Neural progenitor cell (in vitro differentiated cells): ENCODE results near the gene CXCR3.

Experiments
- EZH2 ChIP-seq: fragments of 200-600 bp; sonication (generic); IDR thresholded peaks from 2 replicates; pipeline ENCODE4 v1.6.1; 2017; ENCODE audit warnings: antibody characterized with exemption, mild to moderate bottlenecking, moderate library complexity
- EZH2phosphoT487 ChIP-seq: fragments of 200-600 bp; sonication (generic); IDR thresholded peaks from 2 replicates; pipeline ENCODE4 v1.6.1; 2017; ENCODE audit warnings: antibody characterized with exemption
- TF ChIP-seq, protein P1 (sequence below): fragments of 200-600 bp; sonication (generic); IDR thresholded peaks from 2 replicates; pipeline ENCODE4 v1.5.1; 2017; ENCODE audit warnings: antibody characterized with exemption, mild to moderate bottlenecking

DNA sequence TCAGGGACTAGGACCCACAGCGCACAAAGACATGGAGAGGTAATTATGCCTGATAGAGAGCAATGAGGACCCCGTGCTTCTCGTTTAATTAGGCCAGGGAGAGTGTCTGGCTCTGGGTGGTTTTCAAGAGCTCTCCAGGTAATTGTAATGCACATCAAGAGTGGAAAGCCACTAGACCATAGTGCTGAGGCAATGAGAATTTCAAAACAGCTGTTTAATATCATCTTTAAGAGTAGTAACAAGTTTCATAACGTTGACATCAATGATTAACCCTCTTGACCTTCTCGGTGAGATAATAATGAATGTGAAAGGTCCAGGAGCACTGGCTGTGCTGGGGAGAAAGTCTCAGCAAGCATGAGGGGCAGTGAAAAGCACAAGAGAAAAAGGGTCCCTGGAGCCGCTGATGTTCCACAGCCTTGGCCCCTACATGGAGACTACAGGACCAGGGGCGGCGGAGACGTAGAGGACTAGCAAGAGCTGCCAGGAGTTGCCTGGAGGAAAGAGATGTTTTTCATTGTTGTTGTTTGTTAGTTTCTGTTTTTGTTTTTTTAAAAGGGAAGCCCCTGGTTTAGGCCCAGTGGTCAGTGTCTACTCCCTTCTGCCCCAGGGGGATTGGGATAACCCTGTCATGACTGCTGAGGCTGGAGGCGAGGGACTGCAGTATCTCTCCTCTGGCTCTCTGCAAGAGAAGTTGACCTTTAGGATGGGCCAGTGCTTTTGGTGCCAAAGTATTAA, 14.8 kb upstream of the CXCR3 start:
- no peak for TF ChIP-seq EZH2
- TF ChIP-seq, protein P1, sequence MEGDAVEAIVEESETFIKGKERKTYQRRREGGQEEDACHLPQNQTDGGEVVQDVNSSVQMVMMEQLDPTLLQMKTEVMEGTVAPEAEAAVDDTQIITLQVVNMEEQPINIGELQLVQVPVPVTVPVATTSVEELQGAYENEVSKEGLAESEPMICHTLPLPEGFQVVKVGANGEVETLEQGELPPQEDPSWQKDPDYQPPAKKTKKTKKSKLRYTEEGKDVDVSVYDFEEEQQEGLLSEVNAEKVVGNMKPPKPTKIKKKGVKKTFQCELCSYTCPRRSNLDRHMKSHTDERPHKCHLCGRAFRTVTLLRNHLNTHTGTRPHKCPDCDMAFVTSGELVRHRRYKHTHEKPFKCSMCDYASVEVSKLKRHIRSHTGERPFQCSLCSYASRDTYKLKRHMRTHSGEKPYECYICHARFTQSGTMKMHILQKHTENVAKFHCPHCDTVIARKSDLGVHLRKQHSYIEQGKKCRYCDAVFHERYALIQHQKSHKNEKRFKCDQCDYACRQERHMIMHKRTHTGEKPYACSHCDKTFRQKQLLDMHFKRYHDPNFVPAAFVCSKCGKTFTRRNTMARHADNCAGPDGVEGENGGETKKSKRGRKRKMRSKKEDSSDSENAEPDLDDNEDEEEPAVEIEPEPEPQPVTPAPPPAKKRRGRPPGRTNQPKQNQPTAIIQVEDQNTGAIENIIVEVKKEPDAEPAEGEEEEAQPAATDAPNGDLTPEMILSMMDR, result no peak
- TF ChIP-seq EZH2phosphoT487, result no peak
